ENCODE data around the gene CTAG1B. TPM values are rescaled to one million over a fixed set of nuclear protein-coding genes. Genes with fewer than 3 reads are reported as not detected.
"Not testable (repeated sequence)": the region's sequence is repeated elsewhere in the genome, so short reads cannot be mapped to it uniquely, and the experiment has no call there.

CTAG1B gene
- total RNA-seq, 1 donor from 2014 or later, result not detected

DNA sequence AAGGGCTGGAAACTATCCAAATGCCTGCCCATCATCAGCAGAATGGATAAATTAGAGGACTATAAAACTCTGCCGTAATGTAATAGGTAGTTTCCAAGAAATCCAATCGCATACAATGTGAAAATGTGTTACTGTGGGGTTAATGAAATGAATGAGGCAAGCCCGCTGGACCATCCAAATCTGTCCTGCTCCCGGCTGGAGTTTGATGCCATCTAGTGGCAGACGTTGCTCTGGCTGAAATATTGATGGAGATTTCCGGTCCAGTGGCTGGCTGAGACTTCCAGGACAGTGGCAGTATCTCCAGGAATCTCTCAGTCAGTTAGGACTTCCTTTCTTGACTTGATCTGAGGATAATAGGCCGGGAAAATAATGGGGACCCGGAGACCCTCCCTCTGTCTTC is 36.1 kb downstream of the CTAG1B start:
- not testable (repeated sequence) for DNase-seq

DNA sequence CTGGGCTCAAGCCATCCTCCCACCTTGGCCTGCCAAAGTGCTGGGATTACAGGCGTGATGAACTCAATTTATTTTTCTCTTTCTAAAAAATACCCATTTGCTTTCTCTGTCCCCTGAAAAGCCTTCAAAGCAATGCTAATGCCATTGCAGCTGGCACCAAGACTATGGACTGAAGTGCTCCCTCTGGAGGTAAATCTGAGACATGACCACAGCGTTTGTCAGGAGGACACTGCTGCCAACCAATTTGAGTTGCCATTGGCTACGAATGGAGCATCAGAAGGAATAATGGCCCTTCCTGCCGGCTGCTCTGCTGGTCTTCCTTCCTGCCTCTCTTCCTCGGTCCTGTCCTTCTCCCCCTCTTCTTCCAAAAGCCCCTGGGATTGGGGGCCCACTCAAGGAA is 44.0 kb downstream of the CTAG1B start:
- DNase-seq, result not testable (repeated sequence)

DNA sequence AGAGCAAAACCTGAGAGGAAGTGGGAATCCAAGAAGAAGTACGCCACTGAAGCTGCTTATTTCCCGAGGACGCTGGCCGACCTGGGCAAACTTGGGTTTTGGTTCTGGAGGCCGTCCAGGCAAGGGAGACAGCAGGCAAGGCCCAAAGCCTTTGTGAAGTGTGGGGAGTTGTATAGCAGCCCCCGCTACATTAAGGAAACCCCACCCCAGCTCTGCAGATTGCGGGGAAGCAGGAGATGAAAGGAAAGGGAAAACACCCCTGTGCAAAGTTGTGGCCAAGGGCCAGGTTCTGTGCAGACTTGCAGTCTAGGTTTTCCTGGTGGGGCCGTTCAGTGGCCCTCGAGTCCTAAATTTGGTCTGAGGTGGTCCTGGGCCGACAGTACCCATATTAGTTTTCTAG is 46.0 kb downstream of the CTAG1B start:
- DNase-seq, result not testable (repeated sequence)

DNA sequence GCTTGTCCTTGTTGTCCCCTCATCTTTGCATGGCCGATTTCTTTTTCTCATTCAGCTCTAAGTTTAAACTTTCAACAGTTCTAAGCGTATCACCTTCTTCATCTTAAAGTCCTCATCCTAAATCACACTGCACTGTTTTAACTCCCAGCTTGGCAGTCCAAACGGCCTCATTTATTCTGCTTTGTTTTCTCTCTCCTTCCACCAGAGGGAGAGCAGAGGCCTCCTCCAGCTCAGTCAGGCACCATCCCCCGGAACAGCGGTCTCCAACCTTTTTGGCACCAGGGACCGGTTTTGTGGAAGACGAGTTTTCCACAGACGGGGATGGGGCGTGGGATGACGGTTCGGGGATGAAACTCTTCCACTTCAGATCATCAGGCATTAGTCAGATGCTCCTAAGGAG is 48.7 kb downstream of the CTAG1B start:
- DNase-seq, result not testable (repeated sequence)

Small RNAs within 50 kb of the gene (small RNA-seq; reads per million reads assigned to genes)
- gene AC244090.1 (ENCODE audit: low replicate concordance) (not detected), gene AC244107.2 (ENCODE audit: low replicate concordance) (not detected)

Other genes starting within 250 kb of the CTAG1B start
- gene FLNA, start 244.6 kb downstream of the CTAG1B start, total RNA-seq, result 397 TPM
- gene EMD, start 240.0 kb downstream of the CTAG1B start, total RNA-seq, result 24.0 TPM
- gene RPL10, start 220.9 kb downstream of the CTAG1B start, total RNA-seq, result 3,686 TPM
- gene DNASE1L1, start 210.0 kb downstream of the CTAG1B start, total RNA-seq, result 10.8 TPM
- 18.3 TPM for gene TAFAZZIN, start 207.7 kb downstream of the CTAG1B start, total RNA-seq
- gene ATP6AP1, start 190.6 kb downstream of the CTAG1B start, total RNA-seq, result 30.3 TPM
- gene GDI1, start 182.1 kb downstream of the CTAG1B start, total RNA-seq, result 58.2 TPM
- gene FAM50A, start 175.1 kb downstream of the CTAG1B start, total RNA-seq, result 20.4 TPM
- 23.6 TPM for gene PLXNA3, start 161.0 kb downstream of the CTAG1B start, total RNA-seq
- 5.2 TPM for gene LAGE3, start 140.0 kb downstream of the CTAG1B start, total RNA-seq
- gene UBL4A, start 132.7 kb downstream of the CTAG1B start, total RNA-seq, result 19.4 TPM
- 9.0 TPM for gene SLC10A3, start 128.7 kb downstream of the CTAG1B start, total RNA-seq
- gene FAM3A, start 103.0 kb downstream of the CTAG1B start, total RNA-seq, result 13.7 TPM
- 19.5 TPM for gene G6PD, start 72.4 kb downstream of the CTAG1B start, total RNA-seq
- gene IKBKG, start 71.7 kb downstream of the CTAG1B start, total RNA-seq, result 5.4 TPM
- gene CTAG1A, start 34.1 kb downstream of the CTAG1B start, total RNA-seq, result not detected
- gene CTAG2, start 34.3 kb upstream of the CTAG1B start, total RNA-seq, result not detected
- gene GAB3, start 131.8 kb upstream of the CTAG1B start, total RNA-seq, result 4.5 TPM
- gene DKC1, start 143.6 kb upstream of the CTAG1B start, total RNA-seq, result 27.2 TPM
- 34.6 TPM for gene MPP1, start 186.2 kb upstream of the CTAG1B start, total RNA-seq
- gene SMIM9, start 215.4 kb upstream of the CTAG1B start, total RNA-seq, result not detected